Left ventricle myocardium inferior (tissue), 1 donor: ENCODE measurements around the gene THRAP3. TPM values are rescaled to one million over a fixed set of nuclear protein-coding genes. Genes with fewer than 3 reads are reported as not detected.

Experiments
- DNase-seq: peaks from one replicate; pipeline ENCODE4 v3.0.0-alpha.2; 2020
- H3K27ac ChIP-seq: fragments of 200-600 bp; replicated peaks from 2 replicates; pipeline ENCODE4 v1.8.0; 2021
- H3K27me3 ChIP-seq: fragments of 200-600 bp; 2 replicates; pipeline ENCODE4 v1.8.0; 2021; ENCODE audit warnings: low read depth
- H3K36me3 ChIP-seq: fragments of 200-600 bp; 2 replicates; pipeline ENCODE4 v1.8.0; 2021
- H3K4me1 ChIP-seq: fragments of 200-600 bp; 2 replicates; pipeline ENCODE4 v1.8.0; 2021
- H3K4me3 ChIP-seq: fragments of 200-600 bp; 2 replicates; pipeline ENCODE4 v1.8.0; 2021; ENCODE audit warnings: mild to moderate bottlenecking, moderate library complexity
- H3K9me3 ChIP-seq: fragments of 200-600 bp; replicated peaks from 2 replicates; pipeline ENCODE4 v1.8.0; 2021
- intact Hi-C: fragments of 100-400 bp; cut with micrococcal nuclease; formaldehyde crosslinking; loops from one replicate; pipeline ENCODE4 v1.11.0; 2022
- long read RNA-seq: library from polyadenylated mRNA; unstranded; transcript quantifications from one replicate; pipeline ENCODE4 v2.0.0, GENCODE V29; 2021
- total RNA-seq: library from RNA; stranded (reverse); fragmentation: NEBNext Ultra II Directional; extraction: Animal tissue kit (Norgen Biotek cat#: 25700); gene quantifications from one replicate; pipeline ENCODE4 v1.2.1, GENCODE V29; 2021
- TF ChIP-seq, protein P1 (sequence below): fragments of 200-600 bp; IDR thresholded peaks from 2 replicates; pipeline ENCODE4 v1.8.0; 2021; ENCODE audit warnings: antibody characterized with exemption, mild to moderate bottlenecking, borderline replicate concordance
- donor health status: DM: no; HTN: yes; CAD: no; lungs with severe emphysema.

THRAP3 gene, protein sequence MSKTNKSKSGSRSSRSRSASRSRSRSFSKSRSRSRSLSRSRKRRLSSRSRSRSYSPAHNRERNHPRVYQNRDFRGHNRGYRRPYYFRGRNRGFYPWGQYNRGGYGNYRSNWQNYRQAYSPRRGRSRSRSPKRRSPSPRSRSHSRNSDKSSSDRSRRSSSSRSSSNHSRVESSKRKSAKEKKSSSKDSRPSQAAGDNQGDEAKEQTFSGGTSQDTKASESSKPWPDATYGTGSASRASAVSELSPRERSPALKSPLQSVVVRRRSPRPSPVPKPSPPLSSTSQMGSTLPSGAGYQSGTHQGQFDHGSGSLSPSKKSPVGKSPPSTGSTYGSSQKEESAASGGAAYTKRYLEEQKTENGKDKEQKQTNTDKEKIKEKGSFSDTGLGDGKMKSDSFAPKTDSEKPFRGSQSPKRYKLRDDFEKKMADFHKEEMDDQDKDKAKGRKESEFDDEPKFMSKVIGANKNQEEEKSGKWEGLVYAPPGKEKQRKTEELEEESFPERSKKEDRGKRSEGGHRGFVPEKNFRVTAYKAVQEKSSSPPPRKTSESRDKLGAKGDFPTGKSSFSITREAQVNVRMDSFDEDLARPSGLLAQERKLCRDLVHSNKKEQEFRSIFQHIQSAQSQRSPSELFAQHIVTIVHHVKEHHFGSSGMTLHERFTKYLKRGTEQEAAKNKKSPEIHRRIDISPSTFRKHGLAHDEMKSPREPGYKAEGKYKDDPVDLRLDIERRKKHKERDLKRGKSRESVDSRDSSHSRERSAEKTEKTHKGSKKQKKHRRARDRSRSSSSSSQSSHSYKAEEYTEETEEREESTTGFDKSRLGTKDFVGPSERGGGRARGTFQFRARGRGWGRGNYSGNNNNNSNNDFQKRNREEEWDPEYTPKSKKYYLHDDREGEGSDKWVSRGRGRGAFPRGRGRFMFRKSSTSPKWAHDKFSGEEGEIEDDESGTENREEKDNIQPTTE
- 59.0 TPM for total RNA-seq
- long read RNA-seq, full-length matches to known transcripts, result 8 of 21 reads
- long read RNA-seq, partial matches to known transcripts, result 7 of 21 reads
- long read RNA-seq, other reads (novel, unspliced or antisense), result 6 of 21 reads

DNA sequence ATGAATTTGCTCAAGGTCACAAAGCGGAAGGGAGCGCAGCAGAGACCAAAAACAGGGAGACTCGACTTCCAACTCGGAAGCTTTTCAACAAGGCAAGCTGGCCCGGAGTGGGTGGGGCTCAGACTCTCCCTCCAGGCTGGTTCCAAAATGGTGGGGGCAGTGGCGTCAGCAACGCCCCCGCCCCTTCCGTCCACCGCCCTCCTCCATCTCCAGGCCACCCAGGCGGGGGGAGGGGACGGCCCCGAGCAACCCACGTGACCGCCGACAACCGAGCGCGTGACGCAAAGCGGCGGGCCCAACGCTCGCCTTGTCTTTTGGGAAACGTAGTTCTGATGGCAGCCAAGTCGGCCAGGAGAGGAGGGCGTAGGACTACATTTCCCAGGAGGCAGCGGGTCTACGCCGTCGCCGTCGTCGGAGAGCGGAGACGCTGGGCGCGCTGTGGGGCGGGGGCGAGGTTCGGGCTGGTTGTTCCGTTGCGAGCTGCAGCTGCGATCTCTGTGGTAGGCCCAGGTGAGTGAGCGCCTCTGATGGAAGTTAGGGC, at the start of gene THRAP3:
THRAP3 (plus strand) TSS at position 448 of the 541 bp plus-strand sequence. CDS start 58,121 bp downstream, outside the sequence.
- H3K27ac ChIP-seq, result peak within 1 kb of the TSS; percentile 98
- H3K4me1 ChIP-seq, result peaks cover 58% of the 10 kb centered on the region
- H3K27me3 ChIP-seq, result no peaks in the 10 kb centered on the region
- H3K9me3 ChIP-seq, result no peaks in the 10 kb centered on the region
- H3K4me3 ChIP-seq, result peak within 1 kb of the TSS; percentile 79
- peaks cover 17% of the 10 kb centered on the region for H3K36me3 ChIP-seq
- intact Hi-C loops, result loop anchor here (10.0 kb wide), 1 partner anchor 61 kb away; no protein-coding TSS in a partner anchor
- peak; percentile 100 for DNase-seq
- TF ChIP-seq, protein P1, sequence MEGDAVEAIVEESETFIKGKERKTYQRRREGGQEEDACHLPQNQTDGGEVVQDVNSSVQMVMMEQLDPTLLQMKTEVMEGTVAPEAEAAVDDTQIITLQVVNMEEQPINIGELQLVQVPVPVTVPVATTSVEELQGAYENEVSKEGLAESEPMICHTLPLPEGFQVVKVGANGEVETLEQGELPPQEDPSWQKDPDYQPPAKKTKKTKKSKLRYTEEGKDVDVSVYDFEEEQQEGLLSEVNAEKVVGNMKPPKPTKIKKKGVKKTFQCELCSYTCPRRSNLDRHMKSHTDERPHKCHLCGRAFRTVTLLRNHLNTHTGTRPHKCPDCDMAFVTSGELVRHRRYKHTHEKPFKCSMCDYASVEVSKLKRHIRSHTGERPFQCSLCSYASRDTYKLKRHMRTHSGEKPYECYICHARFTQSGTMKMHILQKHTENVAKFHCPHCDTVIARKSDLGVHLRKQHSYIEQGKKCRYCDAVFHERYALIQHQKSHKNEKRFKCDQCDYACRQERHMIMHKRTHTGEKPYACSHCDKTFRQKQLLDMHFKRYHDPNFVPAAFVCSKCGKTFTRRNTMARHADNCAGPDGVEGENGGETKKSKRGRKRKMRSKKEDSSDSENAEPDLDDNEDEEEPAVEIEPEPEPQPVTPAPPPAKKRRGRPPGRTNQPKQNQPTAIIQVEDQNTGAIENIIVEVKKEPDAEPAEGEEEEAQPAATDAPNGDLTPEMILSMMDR, result no peak

DNA sequence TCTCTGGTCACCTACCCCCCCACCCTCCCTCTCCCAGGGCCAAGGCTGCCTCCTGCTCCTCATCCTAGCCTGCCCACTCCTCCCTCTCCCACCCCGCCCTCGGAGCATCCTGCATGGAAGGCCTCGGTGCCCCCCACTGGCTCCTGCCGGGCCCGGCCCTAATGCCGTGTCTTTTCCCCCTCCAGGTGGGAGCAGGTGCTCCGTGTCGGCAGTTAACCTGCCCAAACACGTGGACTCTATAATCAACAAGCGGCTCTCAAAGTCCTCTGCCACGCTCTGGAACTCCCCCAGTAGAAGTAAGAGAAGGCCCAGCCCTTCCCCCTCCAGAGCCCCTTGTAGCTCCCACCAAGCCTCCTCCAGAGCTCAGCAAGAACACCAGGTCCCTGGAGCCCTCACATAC, 49.5 kb upstream of the THRAP3 start:
- Histone ChIP-seq H3K9me3 (no peaks in the 10 kb centered on the region), H3K4me1 (peaks cover 100% of the 10 kb centered on the region), H3K4me3 (peak overlapping the region; percentile 42), H3K36me3 (peaks cover 90% of the 10 kb centered on the region), H3K27me3 (no peaks in the 10 kb centered on the region), H3K27ac (peak overlapping the region; percentile 100)
- intact Hi-C loops, result no loop called here
- TF ChIP-seq, protein P1, result no peak
- no peak for DNase-seq

- Histone ChIP-seq H3K4me1 (peaks cover 94% of the 10 kb centered on the region), H3K4me3 (peak overlapping the region; percentile 48), H3K27me3 (no peaks in the 10 kb centered on the region), H3K9me3 (no peaks in the 10 kb centered on the region), H3K27ac (peak overlapping the region; percentile 100), H3K36me3 (peaks cover 97% of the 10 kb centered on the region)
- TF ChIP-seq, protein P1, result no peak
- DNase-seq, result peak; percentile 61
- intact Hi-C loops, result no loop called here
Observed at GRCh38 chr1:36175137-36176095, 48.8 kb upstream of the THRAP3 start.

- intact Hi-C loops, result no loop called here
- H3K4me1 ChIP-seq, result peaks cover 85% of the 10 kb centered on the region
- H3K4me3 ChIP-seq, result peak overlapping the region; percentile 48
- H3K9me3 ChIP-seq, result no peaks in the 10 kb centered on the region
- DNase-seq, result peak; percentile 41
- TF ChIP-seq, protein P1, result peak; percentile 64
- H3K27ac ChIP-seq, result peak overlapping the region; percentile 100
- H3K36me3 ChIP-seq, result peaks cover 99% of the 10 kb centered on the region
- H3K27me3 ChIP-seq, result no peaks in the 10 kb centered on the region
Observed at GRCh38 chr1:36176106-36176949, 47.9 kb upstream of the THRAP3 start.
